IMR-90 (cell line): ENCODE data around the gene SMYD4. TPM values are rescaled to one million over a fixed set of nuclear protein-coding genes. Genes with fewer than 3 reads are reported as not detected.

Source experiments
- ATAC-seq: fragments of 200-7000 bp; cut with Tn5 transposase; 2 replicates; pipeline ENCODE4 v1.9.1; 2020; ENCODE audit warnings: low read depth, mild to moderate bottlenecking, moderate library complexity
- BruUV-seq: library from RNA; stranded (reverse); fragments of 400-500 nt; replicated peaks from 2 replicates; lab custom pipeline; 2021; lab: Mats Ljungman, UMichigan
- CTCF ChIA-PET: fragments of 300-600 bp; formaldehyde crosslinking; extraction: SDS; loops from one replicate; lab custom pipeline; 2021; ENCODE audit warnings: antibody characterized with exemption; lab: Yijun Ruan, JAX
- POLR2A ChIA-PET: fragments of 300-600 bp; sonication (Branson Sonifier 250); formaldehyde crosslinking; loops from one replicate; lab custom pipeline; 2022; ENCODE audit warnings: antibody characterized with exemption; ENCODE audit not compliant: unreplicated experiment; lab: Charles Lee
- DNase-seq: peaks from one replicate; pipeline ENCODE4 v3.0.0; 2013
- H2AFZ ChIP-seq: replicated peaks from 2 replicates; pipeline ENCODE3; 2013; ENCODE audit warnings: low read length, mild to moderate bottlenecking; ENCODE audit not compliant: poor library complexity
- H2AK5ac ChIP-seq: 2 replicates; pipeline ENCODE4 v1.6.1; 2013; ENCODE audit warnings: low read depth, low read length, inconsistent platforms
- H2AK9ac ChIP-seq: replicated peaks from 2 replicates; pipeline ENCODE3; 2013; ENCODE audit warnings: mild to moderate bottlenecking, low read depth, low read length, moderate library complexity; ENCODE audit not compliant: poor library complexity
- H2BK120ac ChIP-seq: 2 replicates; pipeline ENCODE4 v1.6.1; 2013; ENCODE audit warnings: low read depth, low read length, inconsistent platforms
- H2BK15ac ChIP-seq: 3 replicates; pipeline ENCODE4 v1.6.1; 2013; ENCODE audit warnings: low read depth, low read length, inconsistent platforms
- H2BK20ac ChIP-seq: 2 replicates; pipeline ENCODE4 v1.6.1; 2013; ENCODE audit warnings: low read depth, mild to moderate bottlenecking, inconsistent platforms, low read length, moderate library complexity
- H2BK5ac ChIP-seq: 2 replicates; pipeline ENCODE4 v1.6.1; 2013; ENCODE audit warnings: mild to moderate bottlenecking, low read depth, low read length, inconsistent platforms; ENCODE audit not compliant: poor library complexity, severe bottlenecking
- H3K14ac ChIP-seq: replicated peaks from 2 replicates; pipeline ENCODE4 v1.6.1; 2013; ENCODE audit warnings: low read depth, low read length, inconsistent platforms
- H3K18ac ChIP-seq: 2 replicates; pipeline ENCODE4 v1.6.1; 2013; ENCODE audit warnings: low read depth, low read length, control low read depth
- H3K23ac ChIP-seq: 2 replicates; pipeline ENCODE4 v1.6.1; 2013; ENCODE audit warnings: low read depth, low read length, inconsistent platforms
- H3K27ac ChIP-seq: 2 replicates; pipeline ENCODE4 v1.5.1; 2013; ENCODE audit warnings: mild to moderate bottlenecking, control low read depth, low read length; ENCODE audit not compliant: insufficient read depth
- H3K27me3 ChIP-seq: 2 replicates; pipeline ENCODE4 v1.6.1; 2013; ENCODE audit warnings: low read length; ENCODE audit not compliant: control insufficient read depth, insufficient read depth
- H3K36me3 ChIP-seq: 2 replicates; pipeline ENCODE4 v1.6.1; 2013; ENCODE audit warnings: low read length, mixed read lengths; ENCODE audit not compliant: control insufficient read depth, insufficient read depth
- H3K4ac ChIP-seq: 2 replicates; pipeline ENCODE4 v1.6.1; 2013; ENCODE audit warnings: low read depth, low read length, inconsistent platforms
- H3K4me1 ChIP-seq: 2 replicates; pipeline ENCODE4 v1.6.1; 2013; ENCODE audit warnings: low read length, mixed read lengths; ENCODE audit not compliant: control insufficient read depth, insufficient read depth
- H3K4me2 ChIP-seq: 2 replicates; pipeline ENCODE4 v1.6.1; 2013; ENCODE audit warnings: low read depth, mild to moderate bottlenecking, control low read depth, low read length, moderate library complexity
- H3K4me3 ChIP-seq: 2 replicates; pipeline ENCODE4 v1.5.1; 2013; ENCODE audit warnings: low read depth, mild to moderate bottlenecking, control low read depth, low read length, moderate library complexity; ENCODE audit not compliant: insufficient read depth
- H3K56ac ChIP-seq: 2 replicates; pipeline ENCODE4 v1.6.1; 2013; ENCODE audit warnings: low read length, inconsistent platforms; ENCODE audit not compliant: insufficient read depth; ENCODE audit errors: extremely low read depth
- H3K79me1 ChIP-seq, 2 experiments: 2 replicates each; pipeline ENCODE4 v1.6.1; 2013; ENCODE audit warnings: low read length in 2 of 2, inconsistent platforms in 1 of 2, low read depth in 1 of 2
- H3K9ac ChIP-seq: 2 replicates; pipeline ENCODE4 v1.6.1; 2013; ENCODE audit warnings: low read depth, low read length, control low read depth
- H3K9me1 ChIP-seq: 2 replicates; pipeline ENCODE4 v1.6.1; 2013; ENCODE audit warnings: low read length, inconsistent platforms; ENCODE audit not compliant: insufficient read depth
- H3K9me3 ChIP-seq: 2 replicates; pipeline ENCODE4 v1.6.1; 2013; ENCODE audit warnings: low read length; ENCODE audit not compliant: control insufficient read depth, insufficient read depth
- H4K20me1 ChIP-seq: 2 replicates; pipeline ENCODE4 v1.6.1; 2013; ENCODE audit warnings: low read length, inconsistent platforms; ENCODE audit not compliant: insufficient read depth
- H4K5ac ChIP-seq: 2 replicates; pipeline ENCODE4 v1.6.1; 2013; ENCODE audit warnings: mild to moderate bottlenecking, low read depth, low read length, control low read depth
- H4K8ac ChIP-seq, 2 experiments: 2 replicates each; pipeline ENCODE4 v1.6.1; 2013; ENCODE audit warnings: low read depth in 2 of 2, low read length in 2 of 2, control low read depth in 1 of 2, inconsistent platforms in 1 of 2
- H4K91ac ChIP-seq: 2 replicates; pipeline ENCODE4 v1.6.1; 2013; ENCODE audit warnings: low read depth, low read length, inconsistent platforms; ENCODE audit not compliant: insufficient read depth
- BHLHE40 ChIP-seq: fragments of 150-350 bp; IDR thresholded peaks from 2 replicates; pipeline ENCODE4 v1.6.1; 2016; ENCODE audit warnings: mild to moderate bottlenecking, low read depth, low read length
- CHD1 ChIP-seq: IDR thresholded peaks from 2 replicates; pipeline ENCODE4 v1.6.1; 2012; ENCODE audit warnings: low read depth, low read length, improper control_type of control experiment
- MAFK ChIP-seq: IDR thresholded peaks from 2 replicates; pipeline ENCODE4 v1.6.1; 2012; ENCODE audit warnings: low read depth, low read length, improper control_type of control experiment
- MAZ ChIP-seq: IDR thresholded peaks from 2 replicates; pipeline ENCODE4 v1.6.1; 2012; ENCODE audit warnings: low read depth, mild to moderate bottlenecking, low read length, improper control_type of control experiment, moderate library complexity, borderline replicate concordance
- NFE2L2 ChIP-seq: fragments of 150-350 bp; IDR thresholded peaks from 2 replicates; pipeline ENCODE4 v1.6.1; 2016; ENCODE audit warnings: low read depth, mild to moderate bottlenecking, low read length
- RAD21 ChIP-seq: IDR thresholded peaks from 2 replicates; pipeline ENCODE4 v1.6.1; 2012; ENCODE audit warnings: low read length, improper control_type of control experiment
- RCOR1 ChIP-seq: IDR thresholded peaks from 2 replicates; pipeline ENCODE4 v1.6.1; 2012; ENCODE audit warnings: mild to moderate bottlenecking, low read length, improper control_type of control experiment; ENCODE audit not compliant: insufficient replicate concordance
- RFX5 ChIP-seq: IDR thresholded peaks from 2 replicates; pipeline ENCODE4 v1.8.0; 2012; ENCODE audit warnings: low read depth, mild to moderate bottlenecking, low read length, moderate library complexity
- SMC3 ChIP-seq: fragments of 150-350 bp; IDR thresholded peaks from 2 replicates; pipeline ENCODE4 v1.6.1; 2016; ENCODE audit warnings: low read depth, mild to moderate bottlenecking, antibody characterized with exemption, low read length, moderate library complexity
- WGBS, 2 experiments: methylation state at CpG; one replicate each; pipeline versions ENCODE4 v1.1.5 to v1.1.7; 2013; ENCODE audit warnings: missing lambda C conversion rate in 2 of 2; ENCODE audit not compliant: insufficient read length in 1 of 2; ENCODE audit errors: extremely low coverage in 2 of 2; 5-methylcytosine and 5-hydroxymethylcytosine counted together
- dilution Hi-C: fragments of 300-500 bp; cut with HindIII; formaldehyde crosslinking; loops from one replicate; pipeline ENCODE4 v1.14.3; 2018; ENCODE audit warnings: low sequenced_read_pairs; ENCODE audit not compliant: unreplicated experiment
- in situ Hi-C: fragments of 300-500 bp; cut with MboI; formaldehyde crosslinking; loops from 3 replicates; pipeline ENCODE4 v1.14.3; 2019; ENCODE audit warnings: low sequenced_read_pairs, inconsistent platforms, mixed read lengths
- intact Hi-C: fragments of 100-400 bp; cut with micrococcal nuclease; formaldehyde crosslinking; loops from 2 replicates; pipeline ENCODE4 v1.10.0; 2022
- polyA plus RNA-seq, 3 experiments: library from polyadenylated mRNA; depleted of rRNA; stranded (reverse); fragments of >200 nt; gene quantifications; 2 replicates each; pipeline ENCODE4 v1.2.3, GENCODE V29; 2012; ENCODE audit warnings: low replicate concordance in 1 of 3
- total RNA-seq: library from RNA; depleted of rRNA; stranded (reverse); fragments of >200 nt; gene quantifications from 2 replicates; pipeline ENCODE4 v1.2.3, GENCODE V29; 2012

The SMYD4 gene
- total and polyA plus RNA-seq, 2 of the 4 experiments (the other 2 are of a cell fraction), result 5.3 to 7.2 TPM

GRCh38 chr17:1754430-1755112, 75.1 kb downstream of the SMYD4 start:
- dilution Hi-C loops (no loop called here), in situ Hi-C loops (no loop called here), intact Hi-C loops (no loop called here)
- TF ChIP-seq MAZ (no peak), NFE2L2 (no peak), RCOR1 (no peak), SMC3 (no peak), BHLHE40 (no peak), RFX5 (no peak), CHD1 (no peak), MAFK (no peak), RAD21 (no peak)
- Histone ChIP-seq H2BK15ac (no peak overlapping the region), H3K36me3 (no peaks in the 10 kb centered on the region), H4K5ac (no peak overlapping the region), H3K27ac (no peak overlapping the region), H4K8ac (no peak overlapping the region), H3K27me3 (peaks cover 2% of the 10 kb centered on the region; the same call in 1 of the 2 replicates), H3K4me3 (no peak overlapping the region), H3K9me1 (no peaks in the 10 kb centered on the region), H2BK5ac (no peak overlapping the region), H3K4ac (no peak overlapping the region), H2AK9ac (no peak overlapping the region), H3K4me1 (no peaks in the 10 kb centered on the region), H4K20me1 (no peaks in the 10 kb centered on the region), H3K79me1 (no peaks in the 10 kb centered on the region), H2BK120ac (no peak overlapping the region), H3K23ac (no peak overlapping the region), H4K91ac (no peak overlapping the region), H2AK5ac (no peak overlapping the region), H3K9ac (no peak overlapping the region), H2BK20ac (no peak overlapping the region), H3K14ac (no peak overlapping the region), H3K18ac (no peak overlapping the region), H3K4me2 (no peak overlapping the region), H3K56ac (no peak overlapping the region), H3K9me3 (no peaks in the 10 kb centered on the region), H2AFZ (peak overlapping the region; percentile 51)
- ATAC-seq, result no peak
- 56% methylated on average over 3 of the region's 25 CpGs; no CpG with 5 or more reads in 1 of the 2 experiments for WGBS, 2 experiments
- no peak for DNase-seq
- no TSS peak for BruUV-seq
- ChIA-PET CTCF (interaction anchor here (0.6 kb wide), 1 partner anchor 469 kb away, joined by 5 read pairs; no protein-coding TSS in a partner anchor), POLR2A (no interaction called here)
